ENCODE measurements around the gene TWF2. TPM values are rescaled to one million over a fixed set of nuclear protein-coding genes. Genes with fewer than 3 reads are reported as not detected.

Gene TWF2
- polyA plus RNA-seq, 1 donor from 2014 or later: 61.7 TPM

DNA sequence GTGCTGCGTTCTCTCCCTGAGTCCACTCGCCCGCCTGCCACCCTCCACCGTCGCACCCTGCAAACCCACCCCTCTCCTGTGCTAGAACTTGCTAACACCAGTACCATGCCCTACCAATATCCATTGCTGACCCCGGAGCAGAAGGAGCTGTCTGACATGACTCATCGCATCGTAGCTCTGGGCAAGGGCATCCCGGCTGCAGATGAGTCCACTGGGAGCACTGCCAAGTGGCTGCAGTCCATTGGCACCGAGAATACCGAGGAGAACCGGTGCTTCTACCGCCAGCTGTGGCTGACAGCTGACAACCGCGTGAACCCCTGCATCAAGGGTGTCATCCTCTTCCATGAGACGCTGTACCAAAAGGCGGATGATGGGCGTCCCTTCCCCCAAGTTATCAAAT is 45.9 kb downstream of the TWF2 start:
- H3K27me3 ChIP-seq (ENCODE audit: insufficient read depth, low read depth, low read length): no peaks in the 10 kb centered on the region
- H3K27ac ChIP-seq (ENCODE audit: low read length): no peak overlapping the region
- no peaks in the 10 kb centered on the region for H4K20me1 ChIP-seq (ENCODE audit: insufficient read depth)
- TF ChIP-seq SMC3 (conservative IDR thresholded peaks at IDR 0.05; ENCODE audit: poor library complexity) (no peak), TAF1 (IDR thresholded peaks at IDR 0.05; ENCODE audit: low read depth) (no peak), REST (IDR thresholded peaks at IDR 0.05; ENCODE audit: borderline replicate concordance) (no peak), POLR2AphosphoS5 (IDR thresholded peaks at IDR 0.05) (no peak), MXI1 (conservative IDR thresholded peaks at IDR 0.05; ENCODE audit: poor library complexity, severe bottlenecking) (no peak), RAD21 (conservative IDR thresholded peaks at IDR 0.05) (no peak)
- H3F3A ChIP-seq (ENCODE audit: insufficient read depth, low read length, poor library complexity, severe bottlenecking): no peaks in the 10 kb centered on the region
- H3K9me3 ChIP-seq (ENCODE audit: low read length): no peaks in the 10 kb centered on the region
- H3K9ac ChIP-seq (ENCODE audit: low read length): no peak overlapping the region
- no peak overlapping the region for H3K4me2 ChIP-seq (ENCODE audit: low read length)
- no peak overlapping the region for H3K4me3 ChIP-seq (ENCODE audit: low read length)
- H3K79me2 ChIP-seq (replicated peaks; ENCODE audit: insufficient read depth, low read length): peaks cover 1% of the 10 kb centered on the region
- H2AFZ ChIP-seq (ENCODE audit: low read depth, low read length): no peak overlapping the region
- no peaks in the 10 kb centered on the region for H3K9me2 ChIP-seq (ENCODE audit: insufficient read depth, low read length)
- H3K36me3 ChIP-seq (ENCODE audit: insufficient read depth, low read length): no peaks in the 10 kb centered on the region

GRCh38 chr3:52191663-52192062 is 47.3 kb downstream of the TWF2 start:
- H3K27ac ChIP-seq (ENCODE audit: low read length): no peak overlapping the region
- H3K9ac ChIP-seq (ENCODE audit: low read length): no peak overlapping the region
- no peak overlapping the region for H3K4me2 ChIP-seq (ENCODE audit: low read length)
- H3K36me3 ChIP-seq (ENCODE audit: insufficient read depth, low read length): no peaks in the 10 kb centered on the region
- no peak overlapping the region for H2AFZ ChIP-seq (ENCODE audit: low read depth, low read length)
- no peaks in the 10 kb centered on the region for H3K9me3 ChIP-seq (ENCODE audit: low read length)
- no peaks in the 10 kb centered on the region for H4K20me1 ChIP-seq (ENCODE audit: insufficient read depth)
- no peaks in the 10 kb centered on the region for H3K79me2 ChIP-seq (replicated peaks; ENCODE audit: insufficient read depth, low read length)
- no peak for TF ChIP-seq MXI1 (conservative IDR thresholded peaks at IDR 0.05; ENCODE audit: poor library complexity, severe bottlenecking)
- TF ChIP-seq POLR2AphosphoS5 (IDR thresholded peaks at IDR 0.05): no peak
- TF ChIP-seq REST (IDR thresholded peaks at IDR 0.05; ENCODE audit: borderline replicate concordance): no peak
- no peak for TF ChIP-seq SMC3 (conservative IDR thresholded peaks at IDR 0.05; ENCODE audit: poor library complexity)
- no peak for TF ChIP-seq EZH2 (IDR thresholded peaks at IDR 0.05; ENCODE audit: borderline replicate concordance, insufficient read depth, low read length, poor library complexity, severe bottlenecking)
- TF ChIP-seq, protein P1, sequence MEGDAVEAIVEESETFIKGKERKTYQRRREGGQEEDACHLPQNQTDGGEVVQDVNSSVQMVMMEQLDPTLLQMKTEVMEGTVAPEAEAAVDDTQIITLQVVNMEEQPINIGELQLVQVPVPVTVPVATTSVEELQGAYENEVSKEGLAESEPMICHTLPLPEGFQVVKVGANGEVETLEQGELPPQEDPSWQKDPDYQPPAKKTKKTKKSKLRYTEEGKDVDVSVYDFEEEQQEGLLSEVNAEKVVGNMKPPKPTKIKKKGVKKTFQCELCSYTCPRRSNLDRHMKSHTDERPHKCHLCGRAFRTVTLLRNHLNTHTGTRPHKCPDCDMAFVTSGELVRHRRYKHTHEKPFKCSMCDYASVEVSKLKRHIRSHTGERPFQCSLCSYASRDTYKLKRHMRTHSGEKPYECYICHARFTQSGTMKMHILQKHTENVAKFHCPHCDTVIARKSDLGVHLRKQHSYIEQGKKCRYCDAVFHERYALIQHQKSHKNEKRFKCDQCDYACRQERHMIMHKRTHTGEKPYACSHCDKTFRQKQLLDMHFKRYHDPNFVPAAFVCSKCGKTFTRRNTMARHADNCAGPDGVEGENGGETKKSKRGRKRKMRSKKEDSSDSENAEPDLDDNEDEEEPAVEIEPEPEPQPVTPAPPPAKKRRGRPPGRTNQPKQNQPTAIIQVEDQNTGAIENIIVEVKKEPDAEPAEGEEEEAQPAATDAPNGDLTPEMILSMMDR (IDR thresholded peaks at IDR 0.05; ENCODE audit: poor library complexity, severe bottlenecking): no peak
- TF ChIP-seq TAF1 (IDR thresholded peaks at IDR 0.05; ENCODE audit: low read depth): no peak
- no peaks in the 10 kb centered on the region for H3K27me3 ChIP-seq (ENCODE audit: insufficient read depth, low read depth, low read length)
- no peaks in the 10 kb centered on the region for H3F3A ChIP-seq (ENCODE audit: insufficient read depth, low read length, poor library complexity, severe bottlenecking)
- H3K4me3 ChIP-seq (ENCODE audit: low read length): no peak overlapping the region
- H3K9me2 ChIP-seq (ENCODE audit: insufficient read depth, low read length): no peaks in the 10 kb centered on the region

Measured in neural cell (in vitro differentiated cells).